K562 (cell line): ENCODE results near the gene SPINT3. TPM values are rescaled to one million over a fixed set of nuclear protein-coding genes. Genes with fewer than 3 reads are reported as not detected.

ENCODE experiments used
- ATAC-seq: fragments of 200-7000 bp; cut with Tn5 transposase; 3 replicates; pipeline ENCODE4 v1.9.1; 2020; ENCODE audit warnings: moderate library complexity
- BruUV-seq: library from RNA; stranded (reverse); fragments of 400-500 nt; replicated peaks from 2 replicates; lab custom pipeline; 2021; lab: Mats Ljungman, UMichigan
- CTCF ChIA-PET: fragments of 300-600 bp; formaldehyde crosslinking; extraction: SDS; loops from one replicate; lab custom pipeline; 2021; ENCODE audit warnings: low intra/inter-chr PET ratio; lab: Yijun Ruan, JAX
- POLR2A ChIA-PET: fragments of 300-600, 350-650 bp; sonication (Branson Sonifier 250); formaldehyde crosslinking; extraction: SDS; loops from one replicate; lab custom pipeline; 2021; ENCODE audit warnings: antibody characterized with exemption, inconsistent platforms; lab: Yijun Ruan, JAX
- DNase-seq, 4 experiments: peaks; one replicate each; pipeline versions ENCODE4 v3.0.0 to v3.0.0-alpha.2; 2011 to 2018; ENCODE audit warnings: low spot score in 3 of 4, mixed read lengths in 3 of 4; ENCODE audit errors: extremely low read depth in 1 of 4
- FAIRE-seq: peaks from 2 replicates; lab custom pipeline; 2011; peaks lifted over from hg19 to GRCh38; lab: Jason Lieb, UNC
- H2AFZ ChIP-seq: 2 replicates; pipeline ENCODE4 v1.6.0; 2011; ENCODE audit warnings: low read depth, low read length, control low read depth, inconsistent platforms
- H3K27ac ChIP-seq: fragments of 200-600 bp; 3 replicates; pipeline ENCODE4 v1.8.0; 2011; ENCODE audit warnings: low read depth, mild to moderate bottlenecking, control low read depth, inconsistent platforms, low read length, moderate library complexity, mixed read lengths; ENCODE audit errors: extremely low read depth
- H3K27me3 ChIP-seq, 2 experiments: fragments of 300-600 bp in 1 of 2; 2 replicates in 1 of 2; 3 replicates in 1 of 2; pipeline versions ENCODE4 v1.6.0 to v1.8.0; 2011; ENCODE audit warnings: inconsistent platforms in 2 of 2, low read length in 2 of 2, mild to moderate bottlenecking in 1 of 2, mixed read lengths in 1 of 2, moderate library complexity in 1 of 2; ENCODE audit not compliant: control insufficient read depth in 2 of 2, insufficient read depth in 2 of 2
- H3K36me3 ChIP-seq: fragments of 300-600 bp; 3 replicates; pipeline ENCODE4 v1.8.0; 2011; ENCODE audit warnings: mild to moderate bottlenecking, low read length, inconsistent platforms; ENCODE audit not compliant: control insufficient read depth, insufficient read depth
- H3K4me1 ChIP-seq, 2 experiments: fragments of 200-600 bp in 1 of 2; replicated peaks in 1 of 2; 2 replicates in 1 of 2; 3 replicates in 1 of 2; pipeline versions ENCODE4 v1.5.1 to v1.8.0; 2011; ENCODE audit warnings: inconsistent platforms in 2 of 2, low read length in 2 of 2, mild to moderate bottlenecking in 1 of 2, mixed read lengths in 1 of 2, moderate library complexity in 1 of 2; ENCODE audit not compliant: control insufficient read depth in 2 of 2, insufficient read depth in 2 of 2
- H3K4me2 ChIP-seq: 2 replicates; pipeline ENCODE4 v1.6.1; 2011; ENCODE audit warnings: low read length, control low read depth, inconsistent platforms, mixed read lengths; ENCODE audit not compliant: insufficient read depth
- H3K4me3 ChIP-seq: fragments of 200-600 bp; sonication (generic), shearing (Covaris generic); 2 replicates; pipeline ENCODE4 v1.5.1; 2016; ENCODE audit warnings: control low read depth, inconsistent platforms
- H3K79me2 ChIP-seq: fragments of 200-600 bp; 3 replicates; pipeline ENCODE4 v1.8.0; 2011; ENCODE audit warnings: low read length, inconsistent platforms; ENCODE audit not compliant: control insufficient read depth, insufficient read depth
- H3K9ac ChIP-seq, 2 experiments: 2 replicates each; pipeline versions ENCODE4 v1.6.0 to v1.6.1; 2011; ENCODE audit warnings: low read depth in 2 of 2, low read length in 2 of 2, control low read depth in 1 of 2, inconsistent platforms in 1 of 2, mild to moderate bottlenecking in 1 of 2, mixed read lengths in 1 of 2; ENCODE audit not compliant: insufficient read depth in 1 of 2
- H3K9me1 ChIP-seq: one replicate; pipeline ENCODE4 v1.6.0; 2011; ENCODE audit warnings: inconsistent platforms, mild to moderate bottlenecking, low read length, moderate library complexity; ENCODE audit not compliant: control insufficient read depth, insufficient read depth
- H3K9me3 ChIP-seq: replicated peaks from 2 replicates; pipeline ENCODE4 v1.5.1; 2011; ENCODE audit warnings: low read depth, low read length, inconsistent platforms; ENCODE audit not compliant: control insufficient read depth, insufficient read depth
- H4K20me1 ChIP-seq: replicated peaks from 2 replicates; pipeline ENCODE4 v1.6.1; 2011; ENCODE audit warnings: low read length, inconsistent platforms, mixed read lengths; ENCODE audit not compliant: control insufficient read depth, insufficient read depth
- ATF1 ChIP-seq, 2 experiments: fragments of 450-650 bp in 1 of 2; IDR thresholded peaks; 2 replicates each; pipeline ENCODE4 v1.6.1; 2016; ENCODE audit warnings: missing compliant biosample characterization in 1 of 2, missing genetic modification characterization in 1 of 2
- DDX20 ChIP-seq: fragments of 450-650 bp; IDR thresholded peaks from 2 replicates; pipeline ENCODE4 v1.6.1; 2016; ENCODE audit warnings: missing genetic modification characterization, low read depth, mild to moderate bottlenecking, missing compliant biosample characterization, moderate library complexity
- FUS ChIP-seq: fragments of 200-400 bp; formaldehyde crosslinking; optimal IDR thresholded peaks from 2 replicates; pipeline ENCODE3; 2017; ENCODE audit warnings: low read depth, low read length
- HDAC2 ChIP-seq: fragments of 450-650 bp; IDR thresholded peaks from 2 replicates; pipeline ENCODE4 v1.6.1; 2016; ENCODE audit warnings: mild to moderate bottlenecking
- HSF4 ChIP-seq: fragments of 250-450 bp; sonication (Bioruptor Pico); IDR thresholded peaks from 2 replicates; pipeline ENCODE4 v2.1.2; 2022; ENCODE audit warnings: mild to moderate bottlenecking, moderate library complexity, borderline replicate concordance
- IRF1 ChIP-seq: sonication (generic); formaldehyde crosslinking; IDR thresholded peaks from 2 replicates; pipeline ENCODE4 v1.8.0; 2022; ENCODE audit warnings: missing genetic modification reagents, mild to moderate bottlenecking, borderline replicate concordance
- KLF1 ChIP-seq: fragments of 450-650 bp; IDR thresholded peaks from 2 replicates; pipeline ENCODE4 v1.6.1; 2016; ENCODE audit warnings: missing genetic modification characterization, missing compliant biosample characterization
- L3MBTL2 ChIP-seq: fragments of 450-650 bp; IDR thresholded peaks from 2 replicates; pipeline ENCODE4 v1.6.1; 2016; ENCODE audit warnings: mild to moderate bottlenecking, moderate library complexity
- PHF20 ChIP-seq: fragments of 450-650 bp; IDR thresholded peaks from 2 replicates; pipeline ENCODE4 v1.6.1; 2018; ENCODE audit not compliant: partially characterized antibody
- PHF21A ChIP-seq: fragments of 450-650 bp; IDR thresholded peaks from 2 replicates; pipeline ENCODE4 v1.6.1; 2017; ENCODE audit warnings: low read depth, borderline replicate concordance
- TBP ChIP-seq: optimal IDR thresholded peaks from 2 replicates; pipeline ENCODE3; 2011; ENCODE audit warnings: low read depth, low read length, improper control_type of control experiment
- ZFP1 ChIP-seq: fragments of 450-650 bp; formaldehyde crosslinking; IDR thresholded peaks from 2 replicates; pipeline ENCODE4 v1.4.0; 2020; ENCODE audit warnings: mild to moderate bottlenecking, mixed read lengths
- ZNF184 ChIP-seq: sonication (generic); formaldehyde crosslinking; IDR thresholded peaks from 2 replicates; pipeline ENCODE4 v1.5.0; 2020; ENCODE audit warnings: missing genetic modification reagents
- ZNF197 ChIP-seq: fragments of 200-800 bp; sonication (Bioruptor generic); IDR thresholded peaks from 2 replicates; pipeline ENCODE4 v1.6.1; 2016; ENCODE audit warnings: low read depth, missing genetic modification characterization, missing compliant biosample characterization
- WGBS: fragments of 100-300 bp; shearing (Covaris generic); methylation state at CpG from one replicate; pipeline ENCODE4 v1.1.6; 2016; ENCODE audit warnings: low coverage, mixed read lengths; ENCODE audit not compliant: insufficient coverage; ENCODE audit errors: missing lambda C conversion rate; 5-methylcytosine and 5-hydroxymethylcytosine counted together
- in situ Hi-C: fragments of 300-500 bp; cut with MboI; formaldehyde crosslinking; loops from 4 replicates; pipeline ENCODE4 v1.15.0; 2018; ENCODE audit warnings: inconsistent platforms, mixed read lengths
- intact Hi-C: fragments of 100-400 bp; cut with micrococcal nuclease; formaldehyde crosslinking; loops from 2 replicates; pipeline ENCODE4 v1.14.2; 2022
- polyA plus RNA-seq, 8 experiments: library from polyadenylated mRNA; depleted of rRNA in 4 of 8; stranded (reverse) in 5 of 8; unstranded in 3 of 8; fragments of >200 nt; fragmentation: Nextera tagmentation in 2 of 8; fragmentation: Illumina TruSeq in 1 of 8; extraction: Ambion mirVana in 2 of 8; extraction: Trizol in 1 of 8; gene quantifications; 2 replicates each; pipeline versions ENCODE4 v1.2.1 to v1.2.3, GENCODE V29; 2011 to 2014; ENCODE audit warnings: inconsistent platforms in 1 of 8, missing spikeins in 1 of 8
- total RNA-seq, 7 experiments: library from RNA; depleted of rRNA in 6 of 7; stranded (reverse); fragments of >200 nt in 6 of 7; fragmentation: Illumina TruSeq in 2 of 7; extraction: Trizol in 2 of 7; gene quantifications; 2 replicates each; pipeline versions ENCODE4 v1.2.1 to v1.2.3, GENCODE V29; 2011 to 2021; ENCODE audit warnings: low replicate concordance in 1 of 7
- TF ChIP-seq, protein P1 (sequence below): fragments of 250-450 bp; sonication (Bioruptor Pico); IDR thresholded peaks from 2 replicates; pipeline ENCODE4 v1.5.0; 2022; ENCODE audit warnings: mild to moderate bottlenecking

The SPINT3 gene
- total and polyA plus RNA-seq, 9 of the 15 experiments (the other 6 are each of a cell fraction or from before 2014, with no cell fraction given), result not detected

DNA sequence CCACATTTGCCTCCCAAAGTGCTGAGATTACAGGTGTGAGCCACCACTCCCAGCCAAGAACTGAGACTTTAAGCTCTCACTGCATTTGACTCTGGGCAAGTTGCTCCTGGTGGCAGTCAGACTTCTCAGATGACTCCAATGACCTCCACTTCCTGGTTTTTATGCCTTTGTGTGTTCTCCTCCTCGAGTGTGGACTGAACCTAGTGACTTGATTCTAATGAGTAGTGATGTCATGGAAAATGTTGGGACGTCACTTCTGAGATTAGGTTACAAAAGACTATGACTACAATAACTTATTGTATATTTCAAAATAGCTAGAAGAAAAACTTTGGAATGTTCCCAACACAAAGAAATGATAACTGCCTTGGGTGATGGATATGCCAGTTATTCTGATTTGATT is 12.0 kb downstream of the SPINT3 start:
- no peaks in the 10 kb centered on the region for H3K9me1 ChIP-seq
- H3K9me3 ChIP-seq, result no peaks in the 10 kb centered on the region
- no peak for ATAC-seq
- H3K36me3 ChIP-seq, result no peaks in the 10 kb centered on the region
- intact Hi-C loops (no loop called here), in situ Hi-C loops (no loop called here)
- ChIA-PET POLR2A (interaction anchor here (0.5 kb wide), 1 partner anchor 74 kb away, joined by 3 read pairs; no protein-coding TSS in a partner anchor), CTCF (no interaction called here)
- H3K27me3 ChIP-seq, result peaks cover 8 to 9% of the 10 kb centered on the region in 2 experiments; a peak in 3 of 5 replicates
- H3K9ac ChIP-seq, result no peak overlapping the region
- WGBS, result 0% methylated on average over 2 of the region's 2 CpGs
- no peak for FAIRE-seq
- peaks cover 0 to 7% of the 10 kb centered on the region in 2 experiments; a peak in 2 of 5 replicates for H3K4me1 ChIP-seq
- no peak overlapping the region for H3K4me2 ChIP-seq
- H4K20me1 ChIP-seq, result no peaks in the 10 kb centered on the region
- TF ChIP-seq PHF20 (no peak), ATF1 (CRISPR knock-in tag; IDR thresholded peaks at IDR 0.05) (no peak), ATF1 (tag; IDR thresholded peaks at IDR 0.05) (peak; percentile 49)
- no peaks in the 10 kb centered on the region for H3K79me2 ChIP-seq
- no peak overlapping the region for H3K4me3 ChIP-seq
- DNase-seq, result no peak
- no TSS peak for BruUV-seq
- H3K27ac ChIP-seq, result no peak overlapping the region
- no peak overlapping the region for H2AFZ ChIP-seq

- Histone ChIP-seq H3K4me1 (no peaks in the 10 kb centered on the region; a peak in 1 of 5 replicates), H2AFZ (no peak overlapping the region), H3K79me2 (no peaks in the 10 kb centered on the region), H3K27ac (no peak overlapping the region), H3K9me1 (no peaks in the 10 kb centered on the region), H3K4me3 (no peak overlapping the region), H3K9me3 (no peaks in the 10 kb centered on the region), H4K20me1 (no peaks in the 10 kb centered on the region), H3K9ac (no peak overlapping the region), H3K27me3 (peaks cover 8 to 13% of the 10 kb centered on the region in 2 experiments; a peak in 3 of 5 replicates), H3K36me3 (no peaks in the 10 kb centered on the region), H3K4me2 (no peak overlapping the region)
- in situ Hi-C loops, result no loop called here
- intact Hi-C loops, result no loop called here
- no TSS peak for BruUV-seq
- ChIA-PET CTCF (no interaction called here), POLR2A (no interaction called here)
- DNase-seq (no peak), FAIRE-seq (no peak), ATAC-seq (no peak)
- WGBS, result 0% methylated on average over 1 of the region's 1 CpG
- no peak for TF ChIP-seq FUS
- no peak for TF ChIP-seq HSF4 (CRISPR knock-in tag)
- no peak for TF ChIP-seq ZNF184 (CRISPR knock-in tag)
- TF ChIP-seq, protein P1, sequence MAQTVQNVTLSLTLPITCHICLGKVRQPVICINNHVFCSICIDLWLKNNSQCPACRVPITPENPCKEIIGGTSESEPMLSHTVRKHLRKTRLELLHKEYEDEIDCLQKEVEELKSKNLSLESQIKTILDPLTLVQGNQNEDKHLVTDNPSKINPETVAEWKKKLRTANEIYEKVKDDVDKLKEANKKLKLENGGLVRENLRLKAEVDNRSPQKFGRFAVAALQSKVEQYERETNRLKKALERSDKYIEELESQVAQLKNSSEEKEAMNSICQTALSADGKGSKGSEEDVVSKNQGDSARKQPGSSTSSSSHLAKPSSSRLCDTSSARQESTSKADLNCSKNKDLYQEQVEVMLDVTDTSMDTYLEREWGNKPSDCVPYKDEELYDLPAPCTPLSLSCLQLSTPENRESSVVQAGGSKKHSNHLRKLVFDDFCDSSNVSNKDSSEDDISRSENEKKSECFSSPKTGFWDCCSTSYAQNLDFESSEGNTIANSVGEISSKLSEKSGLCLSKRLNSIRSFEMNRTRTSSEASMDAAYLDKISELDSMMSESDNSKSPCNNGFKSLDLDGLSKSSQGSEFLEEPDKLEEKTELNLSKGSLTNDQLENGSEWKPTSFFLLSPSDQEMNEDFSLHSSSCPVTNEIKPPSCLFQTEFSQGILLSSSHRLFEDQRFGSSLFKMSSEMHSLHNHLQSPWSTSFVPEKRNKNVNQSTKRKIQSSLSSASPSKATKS (CRISPR knock-in tag), result no peak
- no peak for TF ChIP-seq KLF1 (tag)
- no peak for TF ChIP-seq HDAC2
- no peak for TF ChIP-seq ZFP1 (CRISPR knock-in tag)
- TF ChIP-seq DDX20 (tag), result no peak
- TF ChIP-seq L3MBTL2, result no peak
- no peak for TF ChIP-seq PHF21A
- TF ChIP-seq TBP, result no peak
- TF ChIP-seq IRF1, result no peak
- no peak for TF ChIP-seq ZNF197 (CRISPR knock-in tag)
Measured at GRCh38 chr20:45502561-45502960, 12.9 kb downstream of the SPINT3 start.
